NCI-H128 (cell line): Measurements from ENCODE around the gene THBS2.

Experiments used
- DNase-seq: peaks from one replicate; lab custom pipeline; 2025; ENCODE audit not compliant: unreplicated experiment; lab: John Stamatoyannopoulos, UW

THBS2 gene

GRCh38 chr6:169251371-169251802, 2.3 kb downstream of the THBS2 start:
- no peak for DNase-seq

- no peak for DNase-seq
Observed at GRCh38 chr6:169250660-169251059, 3.0 kb downstream of the THBS2 start.

GRCh38 chr6:169249057-169249456, 4.6 kb downstream of the THBS2 start:
- no peak for DNase-seq

GRCh38 chr6:169248521-169248971, 5.1 kb downstream of the THBS2 start:
- no peak for DNase-seq

- DNase-seq, result no peak
Observed at GRCh38 chr6:169247991-169248390, 5.7 kb downstream of the THBS2 start.

- DNase-seq, result no peak
Observed at GRCh38 chr6:169247419-169247818, 6.2 kb downstream of the THBS2 start.

- DNase-seq, result no peak
Observed at GRCh38 chr6:169246445-169246844, 7.2 kb downstream of the THBS2 start.

GRCh38 chr6:169244684-169245383, 8.8 kb downstream of the THBS2 start:
- DNase-seq, result no peak

GRCh38 chr6:169243661-169244060, 10.0 kb downstream of the THBS2 start:
- no peak for DNase-seq

- DNase-seq, result no peak
Observed at GRCh38 chr6:169243186-169243585, 10.5 kb downstream of the THBS2 start.

- DNase-seq, result no peak
Observed at GRCh38 chr6:169241688-169242350, 11.8 kb downstream of the THBS2 start.

- DNase-seq, result no peak
Observed at GRCh38 chr6:169240591-169241390, 12.9 kb downstream of the THBS2 start.

- DNase-seq, result no peak
Observed at GRCh38 chr6:169240125-169240524, 13.5 kb downstream of the THBS2 start.

GRCh38 chr6:169239181-169239580, 14.5 kb downstream of the THBS2 start:
- DNase-seq, result no peak

GRCh38 chr6:169238766-169239165, 14.9 kb downstream of the THBS2 start:
- no peak for DNase-seq

- DNase-seq, result no peak
Observed at GRCh38 chr6:169237496-169238134, 16.0 kb downstream of the THBS2 start.

GRCh38 chr6:169236988-169237387, 16.7 kb downstream of the THBS2 start:
- no peak for DNase-seq

GRCh38 chr6:169236545-169236944, 17.1 kb downstream of the THBS2 start:
- DNase-seq, result no peak

GRCh38 chr6:169235286-169235685, 18.4 kb downstream of the THBS2 start:
- no peak for DNase-seq

GRCh38 chr6:169234634-169235033, 19.0 kb downstream of the THBS2 start:
- DNase-seq, result no peak

GRCh38 chr6:169233832-169234231, 19.8 kb downstream of the THBS2 start:
- DNase-seq, result no peak
